GM12892 (cell line): Measurements from ENCODE around the gene PRIM2.
"Not testable (repeated sequence)": the region's sequence is repeated elsewhere in the genome, so short reads cannot be mapped to it uniquely, and the experiment has no call there.

Experiments used
- DNase-seq: peaks from one replicate; pipeline ENCODE4 v3.0.0; 2011; ENCODE audit not compliant: insufficient read length
- FAIRE-seq: peaks from 2 replicates; lab custom pipeline; 2011; peaks lifted over from hg19 to GRCh38; lab: Jason Lieb, UNC

PRIM2 gene

DNA sequence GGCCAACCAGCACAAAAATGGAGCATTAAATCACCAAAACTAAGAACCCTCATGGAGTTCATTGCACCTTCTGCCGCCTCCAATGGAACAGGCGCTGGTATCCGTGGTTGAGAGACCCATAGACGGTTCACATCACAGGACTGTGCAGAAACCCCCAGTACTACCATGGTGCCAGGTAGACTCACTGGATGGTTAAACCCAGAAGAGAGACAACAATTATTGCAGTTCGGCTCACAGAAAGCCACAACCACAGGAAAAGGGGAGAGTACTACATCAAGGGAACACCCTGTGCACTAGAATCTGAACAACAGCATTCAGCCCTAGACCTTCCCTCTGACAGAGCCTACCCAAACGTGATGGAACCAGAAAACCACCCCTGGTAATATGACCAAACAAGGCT, 301.5 kb downstream of the PRIM2 start:
- not testable (repeated sequence) for FAIRE-seq

DNA sequence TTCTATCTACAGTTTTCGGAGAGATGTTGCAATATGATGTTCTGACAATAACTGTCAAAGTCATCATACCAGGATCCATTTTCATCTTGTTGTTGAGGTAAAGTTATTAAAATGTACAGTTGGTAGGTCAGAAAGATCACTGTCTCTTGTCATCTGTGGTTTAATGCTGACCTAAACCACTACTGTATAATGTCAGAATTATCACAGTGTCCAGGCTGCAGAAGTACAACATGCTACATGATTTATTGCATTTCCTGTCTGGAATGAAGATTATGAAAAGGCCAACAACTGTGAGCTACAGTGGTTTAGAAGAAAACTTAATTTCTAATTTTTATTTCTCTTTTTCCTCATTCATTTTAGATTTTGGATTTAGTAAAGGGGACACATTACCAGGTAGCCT, 314.3 kb downstream of the PRIM2 start:
- not testable (repeated sequence) for FAIRE-seq, DNase-seq

More for the DNA sequence above, 301.5 kb downstream of the PRIM2 start:
- not testable (repeated sequence) for DNase-seq

DNA sequence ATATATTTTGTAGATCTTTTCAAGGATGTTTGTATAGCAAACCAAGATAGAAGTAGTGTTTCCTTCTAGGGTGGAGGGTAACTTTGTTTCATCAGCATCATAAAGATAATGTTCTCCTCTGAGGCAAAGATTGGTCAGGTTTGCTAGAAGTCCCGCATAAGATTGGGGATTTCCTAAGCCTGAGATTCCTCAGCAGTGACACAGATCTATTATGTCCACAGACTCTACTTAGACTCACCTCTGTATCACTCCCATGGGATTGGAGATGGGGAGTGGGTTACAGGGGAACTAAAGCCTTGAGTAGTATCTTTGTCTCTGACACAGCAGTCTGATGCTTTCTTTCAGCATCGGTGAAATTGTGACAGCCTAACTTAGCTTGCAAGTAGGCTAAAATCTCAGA, 341.1 kb downstream of the PRIM2 start:
- not testable (repeated sequence) for FAIRE-seq, DNase-seq

DNA sequence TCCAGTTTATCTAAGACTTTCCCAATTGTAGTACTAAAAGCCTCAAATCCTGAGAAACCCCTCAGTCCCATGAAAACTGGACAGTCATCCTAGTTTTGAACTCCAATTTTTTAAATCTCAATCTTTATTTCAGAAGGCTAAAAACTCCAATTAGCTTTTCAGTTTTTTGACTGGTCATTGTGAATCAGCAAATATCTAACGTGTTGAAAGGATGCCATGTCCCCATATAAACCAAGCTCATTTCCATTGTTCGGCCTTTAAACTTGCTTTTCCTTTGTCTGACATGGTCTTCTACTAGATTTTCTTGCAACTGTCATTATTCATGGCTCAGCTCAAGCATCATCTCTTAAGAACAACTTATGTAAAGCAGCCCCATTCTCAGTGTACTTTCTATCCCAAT, 342.4 kb downstream of the PRIM2 start:
- not testable (repeated sequence) for FAIRE-seq

DNA sequence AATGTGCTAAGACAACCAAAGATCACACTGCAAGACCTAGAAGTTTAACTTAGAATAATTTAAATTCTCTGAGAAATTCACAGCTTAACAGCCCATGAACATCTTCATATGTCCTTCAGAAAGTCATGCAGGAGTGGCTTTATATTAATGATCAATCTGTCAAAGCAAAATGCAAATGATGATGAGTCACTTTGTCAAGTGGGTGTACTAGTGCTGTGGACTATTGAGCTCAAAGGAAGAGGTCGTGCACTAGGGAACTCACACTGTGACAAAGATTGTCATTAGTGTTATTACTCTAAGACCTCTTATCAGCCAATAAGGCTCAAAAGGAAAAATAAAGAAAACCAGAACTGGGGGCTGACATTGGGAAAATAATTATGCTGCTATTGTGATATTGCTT, 343.5 kb downstream of the PRIM2 start:
- FAIRE-seq, DNase-seq: not testable (repeated sequence)

More for the DNA sequence above, 342.4 kb downstream of the PRIM2 start:
- DNase-seq, result not testable (repeated sequence)

DNA sequence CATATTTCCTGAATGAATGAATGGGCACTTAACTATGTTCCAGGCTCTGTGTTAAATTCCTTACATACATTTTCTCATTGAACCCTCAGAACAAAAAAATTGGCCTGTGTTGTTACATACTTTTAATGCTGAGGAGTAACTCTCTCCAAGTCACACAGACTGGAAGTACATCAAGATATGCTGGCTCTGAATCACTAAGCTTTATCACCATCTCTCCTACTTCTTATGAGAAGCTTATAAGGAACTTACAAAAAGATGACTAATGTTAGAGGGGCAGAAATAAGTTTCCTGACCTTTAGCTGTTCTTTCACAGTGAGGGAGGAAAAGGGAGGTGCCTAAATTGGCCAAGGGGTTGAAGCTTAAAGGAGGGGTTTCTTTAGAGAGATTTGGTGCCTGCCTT, 350.7 kb downstream of the PRIM2 start:
- not testable (repeated sequence) for FAIRE-seq, DNase-seq

DNA sequence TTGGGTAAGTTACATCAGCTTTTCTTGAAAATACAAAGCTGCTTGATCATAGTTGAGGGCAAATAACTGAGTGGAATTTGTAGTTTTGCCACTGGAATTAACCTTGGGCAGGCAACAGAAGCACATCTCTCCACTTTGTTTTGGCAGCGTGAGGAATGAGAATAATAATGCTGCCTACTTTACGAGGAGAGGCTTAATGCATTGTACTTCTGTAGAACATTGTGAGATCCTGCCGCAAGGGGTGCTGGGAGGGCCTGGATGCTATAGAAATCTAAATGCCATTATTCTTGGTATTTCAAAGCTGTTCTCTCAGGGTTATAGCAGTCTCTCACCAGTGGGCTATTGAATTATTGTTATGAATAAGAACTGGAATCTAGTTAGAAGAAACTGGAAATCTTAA, 353.8 kb downstream of the PRIM2 start:
- FAIRE-seq, result not testable (repeated sequence)

DNA sequence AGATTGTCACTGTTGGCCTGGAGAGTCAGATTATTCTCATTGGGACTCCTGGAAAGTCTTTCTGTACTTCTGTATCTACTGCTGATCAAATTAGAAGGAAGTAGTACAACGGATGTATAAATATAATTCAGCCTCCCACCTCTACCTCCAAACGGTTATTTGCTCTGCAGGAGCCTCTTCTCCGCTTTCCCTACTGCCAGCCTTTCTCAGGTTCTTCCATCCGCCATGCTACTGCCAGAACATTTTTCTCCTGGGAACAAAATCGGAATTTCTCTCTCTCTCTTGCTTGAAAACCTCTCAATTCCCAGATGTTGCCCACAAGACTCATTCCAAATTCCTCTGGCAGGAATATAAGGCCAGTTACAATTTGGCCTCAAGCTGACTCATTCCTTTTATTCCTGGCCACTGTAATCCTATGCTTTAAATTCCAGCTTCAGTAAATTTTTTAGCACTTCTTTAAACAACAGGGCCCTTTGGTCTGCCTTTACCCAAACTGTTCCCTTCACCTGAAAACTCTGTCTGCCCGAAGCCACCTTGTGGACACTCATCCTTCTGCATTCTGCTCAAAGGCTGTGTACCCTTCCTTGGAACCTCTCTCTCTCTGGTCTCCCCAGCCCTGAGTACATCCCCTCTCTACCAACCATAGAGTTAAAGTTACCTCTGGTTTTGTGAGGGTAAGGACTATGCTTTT, 354.7 kb downstream of the PRIM2 start:
- not testable (repeated sequence) for DNase-seq, FAIRE-seq

More for the DNA sequence above, 353.8 kb downstream of the PRIM2 start:
- not testable (repeated sequence) for DNase-seq

DNA sequence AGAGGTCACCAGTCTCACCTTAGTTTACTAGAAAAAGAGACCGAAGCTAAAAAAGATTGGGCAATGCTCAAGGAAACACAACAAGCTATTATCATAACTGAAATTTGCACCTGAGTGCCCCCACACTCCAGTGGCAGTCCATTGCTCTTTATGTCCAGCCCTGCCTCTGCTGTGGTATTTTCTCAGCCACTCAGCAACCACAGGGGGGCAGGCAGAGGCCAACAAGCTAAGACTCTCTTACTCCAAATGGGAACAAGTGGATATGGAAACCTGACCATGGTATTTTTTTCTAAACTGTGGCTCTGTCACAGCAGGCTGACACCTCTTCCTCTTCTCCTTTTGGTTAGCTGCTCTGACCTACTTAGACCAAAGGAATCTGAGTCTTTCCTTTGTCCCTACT, 355.9 kb downstream of the PRIM2 start:
- not testable (repeated sequence) for DNase-seq, FAIRE-seq

DNA sequence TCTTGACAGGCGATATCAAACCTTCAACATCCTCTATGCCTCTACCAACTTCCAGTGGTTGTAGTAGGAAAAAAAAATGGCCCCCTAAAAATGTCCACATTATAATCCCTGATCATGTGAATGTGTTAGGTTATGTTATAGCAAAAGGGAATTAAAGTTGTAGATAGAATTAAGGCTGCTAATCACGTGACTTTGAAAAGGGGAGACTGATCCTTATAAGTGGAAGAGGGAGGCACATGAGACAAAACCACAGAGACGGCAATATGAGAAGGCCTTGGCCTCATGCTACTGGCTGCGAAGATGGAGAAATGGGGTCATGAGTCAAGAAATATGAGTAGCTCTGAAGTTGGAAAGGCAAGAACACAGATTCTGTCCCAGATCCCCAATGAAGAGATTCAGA, 358.0 kb downstream of the PRIM2 start:
- FAIRE-seq, DNase-seq: not testable (repeated sequence)

DNA sequence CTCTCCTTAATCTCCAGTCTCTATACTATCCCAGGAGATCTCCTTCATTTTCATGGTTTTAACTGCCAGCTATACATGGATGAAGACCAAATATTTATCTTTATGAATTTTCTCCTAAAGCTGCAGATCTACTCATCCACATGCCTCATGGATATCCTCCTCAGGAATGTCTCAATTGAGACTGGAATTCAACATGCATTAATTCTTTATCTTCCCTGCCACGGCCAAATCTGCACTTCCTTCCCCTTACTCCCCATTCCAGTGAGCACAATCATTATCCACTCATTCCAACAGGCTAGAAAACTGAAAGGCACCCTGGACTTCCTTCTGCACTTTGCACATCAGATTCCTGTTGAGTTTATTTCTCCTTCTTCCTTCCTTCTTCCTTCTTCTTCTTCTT, 379.0 kb downstream of the PRIM2 start:
- FAIRE-seq, DNase-seq: not testable (repeated sequence)
